ENCODE data around the gene HECTD4. TPM values are rescaled to one million over a fixed set of nuclear protein-coding genes. Genes with fewer than 3 reads are reported as not detected.

Gene HECTD4
- total RNA-seq, 1 donor from 2014 or later: 47.9 TPM

DNA sequence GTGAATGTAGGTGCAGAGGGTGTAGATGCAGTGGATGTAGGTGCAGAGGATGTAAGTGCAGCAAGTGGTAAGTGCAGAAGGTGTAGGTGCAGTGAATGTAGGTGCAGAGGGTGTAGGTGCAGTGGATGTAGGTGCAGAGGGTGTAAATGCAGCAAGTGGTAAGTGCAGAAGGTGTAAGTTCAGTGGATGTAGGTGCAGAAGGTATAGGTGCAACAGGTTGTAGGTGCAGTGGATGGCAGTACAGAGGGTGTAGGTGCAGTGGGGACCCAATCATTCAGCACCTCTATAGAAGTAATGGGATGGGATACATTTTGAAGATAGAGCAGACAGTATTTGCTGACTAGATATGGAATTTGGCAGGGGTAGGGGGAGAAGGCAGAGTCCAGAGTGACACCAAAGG lies 85.0 kb downstream of the HECTD4 start:
- Mint-ChIP-seq H3K4me3 (ENCODE audit: unreplicated experiment) (no peak overlapping the region), H3K9me3 (ENCODE audit: unreplicated experiment) (no peaks in the 10 kb centered on the region), H3K36me3 (ENCODE audit: low read depth, unreplicated experiment) (peaks cover 10% of the 10 kb centered on the region), H3K4me1 (ENCODE audit: unreplicated experiment) (peaks cover 1% of the 10 kb centered on the region), H3K27ac (ENCODE audit: unreplicated experiment) (no peak overlapping the region), H3K27me3 (ENCODE audit: unreplicated experiment) (peaks cover 1% of the 10 kb centered on the region)
- TF ChIP-seq, protein P1, sequence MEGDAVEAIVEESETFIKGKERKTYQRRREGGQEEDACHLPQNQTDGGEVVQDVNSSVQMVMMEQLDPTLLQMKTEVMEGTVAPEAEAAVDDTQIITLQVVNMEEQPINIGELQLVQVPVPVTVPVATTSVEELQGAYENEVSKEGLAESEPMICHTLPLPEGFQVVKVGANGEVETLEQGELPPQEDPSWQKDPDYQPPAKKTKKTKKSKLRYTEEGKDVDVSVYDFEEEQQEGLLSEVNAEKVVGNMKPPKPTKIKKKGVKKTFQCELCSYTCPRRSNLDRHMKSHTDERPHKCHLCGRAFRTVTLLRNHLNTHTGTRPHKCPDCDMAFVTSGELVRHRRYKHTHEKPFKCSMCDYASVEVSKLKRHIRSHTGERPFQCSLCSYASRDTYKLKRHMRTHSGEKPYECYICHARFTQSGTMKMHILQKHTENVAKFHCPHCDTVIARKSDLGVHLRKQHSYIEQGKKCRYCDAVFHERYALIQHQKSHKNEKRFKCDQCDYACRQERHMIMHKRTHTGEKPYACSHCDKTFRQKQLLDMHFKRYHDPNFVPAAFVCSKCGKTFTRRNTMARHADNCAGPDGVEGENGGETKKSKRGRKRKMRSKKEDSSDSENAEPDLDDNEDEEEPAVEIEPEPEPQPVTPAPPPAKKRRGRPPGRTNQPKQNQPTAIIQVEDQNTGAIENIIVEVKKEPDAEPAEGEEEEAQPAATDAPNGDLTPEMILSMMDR (IDR thresholded peaks at IDR 0.05; ENCODE audit: unreplicated experiment): no peak
- DNase-seq (ENCODE audit: low spot score): no peak

DNA sequence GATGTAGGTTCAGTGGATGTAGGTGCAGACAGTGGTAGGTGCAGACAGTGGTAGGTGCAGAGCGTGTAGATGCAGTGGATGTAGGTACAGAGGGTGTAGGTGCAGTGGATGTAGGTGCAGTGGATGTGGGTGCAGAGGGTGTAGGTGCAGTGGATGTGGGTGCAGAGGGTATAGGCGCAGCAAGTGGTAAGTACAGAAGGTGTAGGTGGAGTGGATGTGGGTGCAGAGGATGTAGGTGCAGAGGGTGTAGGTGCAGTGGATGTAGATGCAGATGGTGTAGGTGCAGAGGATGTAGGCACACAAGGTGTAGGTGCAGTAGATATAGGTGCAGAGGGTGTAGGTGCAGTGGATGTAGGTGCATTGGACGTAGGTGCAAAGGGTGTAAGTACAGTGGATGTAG lies 86.0 kb downstream of the HECTD4 start:
- peaks cover 10% of the 10 kb centered on the region for H3K36me3 Mint-ChIP-seq (ENCODE audit: low read depth, unreplicated experiment)
- no peak overlapping the region for H3K27ac Mint-ChIP-seq (ENCODE audit: unreplicated experiment)
- DNase-seq (ENCODE audit: low spot score): no peak
- H3K4me3 Mint-ChIP-seq (ENCODE audit: unreplicated experiment): no peak overlapping the region
- peaks cover 4% of the 10 kb centered on the region for H3K4me1 Mint-ChIP-seq (ENCODE audit: unreplicated experiment)
- H3K27me3 Mint-ChIP-seq (ENCODE audit: unreplicated experiment): peaks cover 1% of the 10 kb centered on the region
- TF ChIP-seq, protein P1 (IDR thresholded peaks at IDR 0.05; ENCODE audit: unreplicated experiment): no peak
- no peaks in the 10 kb centered on the region for H3K9me3 Mint-ChIP-seq (ENCODE audit: unreplicated experiment)

DNA sequence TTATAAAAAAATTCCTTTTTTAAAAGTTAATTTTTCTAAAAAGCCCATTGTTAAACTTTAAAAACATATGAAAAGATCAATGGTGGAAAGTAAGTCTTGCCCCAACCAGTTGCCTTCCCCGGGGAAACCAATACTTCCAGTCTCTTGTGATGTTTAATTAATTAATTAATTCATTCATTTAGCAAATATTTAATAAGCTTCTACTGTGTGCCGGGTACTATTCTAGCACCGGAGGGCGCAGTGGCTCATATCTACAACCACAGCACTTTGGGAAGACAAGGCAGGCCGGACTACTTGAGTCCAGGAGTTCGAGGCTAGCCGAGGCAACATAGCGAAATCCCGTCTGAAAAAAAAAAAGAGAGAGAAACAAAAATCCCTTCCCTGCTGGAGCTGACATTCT lies 87.4 kb downstream of the HECTD4 start:
- Mint-ChIP-seq H3K4me1 (ENCODE audit: unreplicated experiment) (peaks cover 4% of the 10 kb centered on the region), H3K4me3 (ENCODE audit: unreplicated experiment) (no peak overlapping the region), H3K27ac (ENCODE audit: unreplicated experiment) (no peak overlapping the region), H3K36me3 (ENCODE audit: low read depth, unreplicated experiment) (peaks cover 14% of the 10 kb centered on the region), H3K9me3 (ENCODE audit: unreplicated experiment) (no peaks in the 10 kb centered on the region), H3K27me3 (ENCODE audit: unreplicated experiment) (peaks cover under 1% of the 10 kb centered on the region)
- TF ChIP-seq, protein P1 (IDR thresholded peaks at IDR 0.05; ENCODE audit: unreplicated experiment): no peak
- no peak for DNase-seq (ENCODE audit: low spot score)

DNA sequence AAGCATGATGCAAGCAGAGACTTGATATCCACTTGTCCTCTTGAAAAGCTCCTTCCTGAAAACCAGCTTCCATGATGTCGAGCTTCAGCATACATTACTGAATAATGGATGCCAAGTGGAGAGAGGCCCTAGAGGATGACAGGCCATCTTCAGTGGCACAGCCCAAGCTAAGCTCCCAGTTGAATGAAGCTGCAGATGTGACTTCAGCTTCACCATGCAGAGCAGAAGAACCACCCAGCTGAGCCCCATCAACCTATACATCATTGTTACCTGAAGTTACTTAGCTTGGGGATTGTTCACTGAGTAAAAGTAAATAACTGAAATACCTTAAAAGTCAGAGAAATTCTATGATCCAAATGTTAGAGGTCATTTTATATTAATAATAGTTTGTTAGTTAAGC lies 93.6 kb downstream of the HECTD4 start:
- TF ChIP-seq, protein P1 (IDR thresholded peaks at IDR 0.05; ENCODE audit: unreplicated experiment): no peak
- peaks cover 17% of the 10 kb centered on the region for H3K36me3 Mint-ChIP-seq (ENCODE audit: low read depth, unreplicated experiment)
- H3K27ac Mint-ChIP-seq (ENCODE audit: unreplicated experiment): no peak overlapping the region
- H3K27me3 Mint-ChIP-seq (ENCODE audit: unreplicated experiment): peaks cover 2% of the 10 kb centered on the region
- DNase-seq (ENCODE audit: low spot score): no peak
- no peaks in the 10 kb centered on the region for H3K9me3 Mint-ChIP-seq (ENCODE audit: unreplicated experiment)
- H3K4me3 Mint-ChIP-seq (ENCODE audit: unreplicated experiment): no peak overlapping the region
- peaks cover 4% of the 10 kb centered on the region for H3K4me1 Mint-ChIP-seq (ENCODE audit: unreplicated experiment)

DNA sequence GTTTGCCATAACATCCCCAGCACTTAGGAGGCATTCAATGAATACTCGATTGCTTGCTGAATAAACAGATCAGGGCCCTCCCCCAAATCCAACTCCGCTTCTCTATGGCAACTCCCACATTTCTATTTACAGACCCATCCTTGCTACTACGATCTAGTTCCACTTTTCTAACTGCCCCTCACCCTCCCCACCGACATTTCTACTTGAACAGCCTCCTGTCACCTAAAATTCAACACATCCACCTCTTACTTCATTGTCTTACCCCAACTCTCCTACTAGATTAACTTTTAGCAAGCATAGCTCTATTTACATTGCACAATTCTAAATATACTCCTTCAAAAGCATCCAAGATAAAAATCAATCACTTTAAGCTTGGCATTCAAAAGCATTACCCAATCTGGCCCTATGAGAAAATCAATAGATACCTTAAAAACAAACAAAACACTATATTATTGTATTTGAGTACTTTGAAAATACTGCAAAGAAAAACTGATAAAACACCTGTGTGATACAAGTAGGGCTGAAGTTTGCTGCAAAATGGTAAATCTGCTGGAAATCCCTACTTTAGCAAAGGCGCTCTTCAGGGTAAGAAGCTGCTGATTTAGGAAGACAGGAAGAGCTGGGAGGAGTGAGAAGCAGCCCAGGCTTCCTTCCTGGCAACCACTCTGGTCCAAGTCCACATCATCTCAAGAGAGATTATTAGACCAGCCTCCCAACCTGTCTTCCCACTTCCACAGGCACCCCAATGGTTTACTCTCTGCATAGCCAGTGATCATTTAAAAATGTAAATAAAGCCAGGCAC lies 96.4 kb downstream of the HECTD4 start:
- H3K4me3 Mint-ChIP-seq (ENCODE audit: unreplicated experiment): no peak overlapping the region
- no peaks in the 10 kb centered on the region for H3K9me3 Mint-ChIP-seq (ENCODE audit: unreplicated experiment)
- TF ChIP-seq, protein P1 (IDR thresholded peaks at IDR 0.05; ENCODE audit: unreplicated experiment): no peak
- H3K36me3 Mint-ChIP-seq (ENCODE audit: low read depth, unreplicated experiment): peaks cover 8% of the 10 kb centered on the region
- H3K27me3 Mint-ChIP-seq (ENCODE audit: unreplicated experiment): peaks cover 2% of the 10 kb centered on the region
- H3K27ac Mint-ChIP-seq (ENCODE audit: unreplicated experiment): no peak overlapping the region
- no peak for DNase-seq (ENCODE audit: low spot score)
- no peaks in the 10 kb centered on the region for H3K4me1 Mint-ChIP-seq (ENCODE audit: unreplicated experiment)
